GM23248 (cell line): ENCODE measurements around the gene HIBADH. TPM values are rescaled to one million over a fixed set of nuclear protein-coding genes. Genes with fewer than 3 reads are reported as not detected.
A peak's percentile ranks its signal among the peaks of the same experiment; 100 is the strongest.

Experiments used
- DNase-seq: peaks from one replicate; pipeline ENCODE4 v3.0.0-alpha.2; 2015
- H2AFZ ChIP-seq: fragments of 200-600 bp; sonication (generic); 2 replicates; pipeline ENCODE4 v1.6.1; 2016; ENCODE audit warnings: antibody characterized with exemption
- H3F3A ChIP-seq: fragments of 200-600 bp; sonication (generic); 2 replicates; pipeline ENCODE4 v1.6.1; 2016; ENCODE audit warnings: mild to moderate bottlenecking, antibody characterized with exemption, mixed run types; ENCODE audit not compliant: insufficient read depth
- H3K27ac ChIP-seq: fragments of 200-600 bp; sonication (generic); 2 replicates; pipeline ENCODE4 v1.5.1; 2016; ENCODE audit warnings: mild to moderate bottlenecking
- H3K27me3 ChIP-seq: fragments of 200-600 bp; sonication (generic); replicated peaks from 2 replicates; pipeline ENCODE4 v1.6.1; 2016; ENCODE audit warnings: mild to moderate bottlenecking; ENCODE audit not compliant: insufficient read depth
- H3K36me3 ChIP-seq: fragments of 200-600 bp; sonication (generic); 2 replicates; pipeline ENCODE4 v1.6.1; 2016; ENCODE audit warnings: low read depth, mild to moderate bottlenecking
- H3K4me1 ChIP-seq: fragments of 200-600 bp; sonication (generic); 2 replicates; pipeline ENCODE4 v1.6.1; 2016; ENCODE audit warnings: mild to moderate bottlenecking; ENCODE audit not compliant: insufficient read depth
- H3K4me2 ChIP-seq: fragments of 200-600 bp; sonication (generic); one replicate; pipeline ENCODE4 v1.6.1; 2016; ENCODE audit warnings: mild to moderate bottlenecking; ENCODE audit not compliant: unreplicated experiment
- H3K4me3 ChIP-seq: fragments of 200-600 bp; sonication (generic); 2 replicates; pipeline ENCODE4 v1.5.1; 2016; ENCODE audit warnings: mild to moderate bottlenecking
- H3K79me2 ChIP-seq: fragments of 200-600 bp; sonication (generic); 2 replicates; pipeline ENCODE4 v1.6.1; 2016; ENCODE audit warnings: mild to moderate bottlenecking; ENCODE audit not compliant: insufficient read depth
- H3K9ac ChIP-seq: fragments of 200-600 bp; sonication (generic); 2 replicates; pipeline ENCODE4 v1.6.1; 2016; ENCODE audit warnings: mild to moderate bottlenecking
- H3K9me2 ChIP-seq: fragments of 200-600 bp; sonication (generic); 2 replicates; pipeline ENCODE4 v1.6.1; 2016; ENCODE audit warnings: mixed run types, mild to moderate bottlenecking, moderate library complexity; ENCODE audit not compliant: insufficient read depth
- H3K9me3 ChIP-seq: fragments of 200-600 bp; sonication (generic); one replicate; pipeline ENCODE4 v1.6.1; 2017; ENCODE audit warnings: low read depth
- H4K20me1 ChIP-seq: fragments of 200-600 bp; sonication (generic); 2 replicates; pipeline ENCODE4 v1.6.0; 2016; ENCODE audit not compliant: insufficient read depth
- EZH2 ChIP-seq: fragments of 200-600 bp; sonication (generic); IDR thresholded peaks from 2 replicates; pipeline ENCODE4 v1.6.1; 2018; ENCODE audit warnings: antibody characterized with exemption, mild to moderate bottlenecking; ENCODE audit not compliant: insufficient read depth, poor library complexity, severe bottlenecking
- EZH2phosphoT487 ChIP-seq: fragments of 200-600 bp; sonication (generic); IDR thresholded peaks from 2 replicates; pipeline ENCODE4 v1.6.1; 2018; ENCODE audit warnings: antibody characterized with exemption, moderate library complexity, mild to moderate bottlenecking, low read depth; ENCODE audit not compliant: insufficient read depth
- WGBS, 2 experiments: methylation state at CpG; one replicate each; pipeline ENCODE4 v1.1.6; 2015 to 2017; ENCODE audit warnings: low lambda C conversion rate in 2 of 2, low coverage in 1 of 2; ENCODE audit errors: missing lambda C conversion rate in 2 of 2; 5-methylcytosine and 5-hydroxymethylcytosine counted together
- in situ Hi-C: fragments of 300-500 bp; cut with MboI; formaldehyde crosslinking; loops from 2 replicates; pipeline ENCODE4 v1.15.0; 2020
- polyA plus RNA-seq: library from polyadenylated mRNA; unstranded; fragments of >200 nt; fragmentation: Nextera tagmentation; extraction: Ambion mirVana; gene quantifications from 2 replicates; pipeline ENCODE4 v1.2.1, GENCODE V29; 2016
- total RNA-seq: library from RNA; depleted of rRNA; stranded (reverse); fragments of >200 nt; shearing (Covaris generic); gene quantifications from 2 replicates; pipeline ENCODE4 v1.2.3, GENCODE V29; 2014

HIBADH gene
- total and polyA plus RNA-seq, 2 experiments from 2014 or later, result 70.1 to 87.0 TPM

- whole genome bisulfite sequencing, 2 experiments, result 100% methylated on average over 1 of the region's 1 CpG
- Histone ChIP-seq H3K36me3 (peaks cover 19% of the 10 kb centered on the region; the same call in 1 of the 2 replicates), H3F3A (no peaks in the 10 kb centered on the region), H3K27me3 (no peaks in the 10 kb centered on the region), H3K9me2 (no peaks in the 10 kb centered on the region), H3K79me2 (peaks cover 30% of the 10 kb centered on the region), H3K4me2 (no peak overlapping the region), H3K27ac (peak overlapping the region; percentile 17; the same call in 1 of the 2 replicates), H3K4me1 (peaks cover 9% of the 10 kb centered on the region), H2AFZ (no peak overlapping the region), H4K20me1 (no peaks in the 10 kb centered on the region), H3K9ac (no peak overlapping the region), H3K9me3 (no peaks in the 10 kb centered on the region), H3K4me3 (no peak overlapping the region)
- in situ Hi-C loops, result no loop called here
- TF ChIP-seq EZH2phosphoT487 (no peak), EZH2 (no peak)
- no peak for DNase-seq
Observed at GRCh38 chr7:27647489-27647888, 15.2 kb downstream of the HIBADH start.

- WGBS, 2 experiments, result 87 to 88% methylated on average over 9 of the region's 9 CpGs
- in situ Hi-C loops, result no loop called here
- no peaks in the 10 kb centered on the region for H3K9me2 ChIP-seq
- DNase-seq, result peak; percentile 61
- peaks cover 4% of the 10 kb centered on the region for H3F3A ChIP-seq
- no peak for TF ChIP-seq EZH2
- no peak for TF ChIP-seq EZH2phosphoT487
- no peaks in the 10 kb centered on the region for H3K27me3 ChIP-seq
- no peaks in the 10 kb centered on the region for H3K9me3 ChIP-seq
- H4K20me1 ChIP-seq, result no peaks in the 10 kb centered on the region
- H3K79me2 ChIP-seq, result peaks cover 30% of the 10 kb centered on the region
- no peak overlapping the region for H3K9ac ChIP-seq
- H3K4me3 ChIP-seq, result no peak overlapping the region
- H3K4me2 ChIP-seq, result no peak overlapping the region
- H3K36me3 ChIP-seq, result peaks cover 19% of the 10 kb centered on the region; the same call in 1 of the 2 replicates
- H3K27ac ChIP-seq, result peak overlapping the region; percentile 17; the same call in 1 of the 2 replicates
- peaks cover 11% of the 10 kb centered on the region for H3K4me1 ChIP-seq
- no peak overlapping the region for H2AFZ ChIP-seq
Observed at GRCh38 chr7:27647046-27647445, 15.6 kb downstream of the HIBADH start.

GRCh38 chr7:27642271-27642670 is 20.4 kb downstream of the HIBADH start:
- H3K79me2 ChIP-seq, result peaks cover 39% of the 10 kb centered on the region
- H3K9me3 ChIP-seq, result no peaks in the 10 kb centered on the region
- in situ Hi-C loops, result no loop called here
- H3F3A ChIP-seq, result peaks cover 21% of the 10 kb centered on the region
- no peak overlapping the region; the same call in 1 of the 2 replicates for H3K4me3 ChIP-seq
- no peaks in the 10 kb centered on the region for H4K20me1 ChIP-seq
- H3K4me2 ChIP-seq, result peak overlapping the region; percentile 72
- no peak overlapping the region for H3K9ac ChIP-seq
- peaks cover 20% of the 10 kb centered on the region for H3K4me1 ChIP-seq
- DNase-seq, result no peak
- H3K9me2 ChIP-seq, result no peaks in the 10 kb centered on the region
- H2AFZ ChIP-seq, result no peak overlapping the region
- H3K36me3 ChIP-seq, result peaks cover 17% of the 10 kb centered on the region
- H3K27me3 ChIP-seq, result no peaks in the 10 kb centered on the region
- H3K27ac ChIP-seq, result no peak overlapping the region
- 95 to 98% methylated on average over 2 of the region's 2 CpGs for WGBS, 2 experiments
- TF ChIP-seq EZH2, result no peak
- no peak for TF ChIP-seq EZH2phosphoT487

GRCh38 chr7:27641581-27642230 is 21.0 kb downstream of the HIBADH start:
- Histone ChIP-seq H3K36me3 (peaks cover 12% of the 10 kb centered on the region), H3K4me2 (peak overlapping the region; percentile 72), H3F3A (peaks cover 21% of the 10 kb centered on the region), H3K9me2 (no peaks in the 10 kb centered on the region), H3K27me3 (no peaks in the 10 kb centered on the region), H3K27ac (peak overlapping the region; percentile 16), H3K4me3 (peak overlapping the region; percentile 47), H3K9me3 (no peaks in the 10 kb centered on the region), H3K4me1 (peaks cover 20% of the 10 kb centered on the region), H3K79me2 (peaks cover 43% of the 10 kb centered on the region), H4K20me1 (no peaks in the 10 kb centered on the region), H3K9ac (no peak overlapping the region), H2AFZ (peak overlapping the region; percentile 36; the same call in 1 of the 2 replicates)
- TF ChIP-seq EZH2 (no peak), EZH2phosphoT487 (no peak)
- in situ Hi-C loops, result no loop called here
- WGBS, 2 experiments, result 31 to 34% methylated on average over 4 of the region's 4 CpGs
- peak; percentile 38 for DNase-seq
